Omental fat pad (tissue), 4 donors: ENCODE measurements around the gene SMG6. TPM values are rescaled to one million over a fixed set of nuclear protein-coding genes. Genes with fewer than 3 reads are reported as not detected.
"Not testable (repeated sequence)": the region's sequence is repeated elsewhere in the genome, so short reads cannot be mapped to it uniquely, and the experiment has no call there.

Experiments used
- ATAC-seq: fragments of 150-250 bp; one replicate; pipeline ENCODE4 v1.9.1; 2016; ENCODE audit warnings: mild to moderate bottlenecking, moderate library complexity; ENCODE audit not compliant: low FRiP score
- DNase-seq: peaks from one replicate; pipeline ENCODE4 v3.0.0-alpha.2; 2019; ENCODE audit warnings: low spot score
- CTCF ChIP-seq, 3 donors: fragments of 450-650 bp; IDR thresholded peaks; one replicate each; pipeline ENCODE4 v1.5.1; 2016 to 2017; ENCODE audit warnings: antibody characterized with exemption in 3 of 3, mild to moderate bottlenecking in 3 of 3, moderate library complexity in 2 of 3
- total RNA-seq, 4 donors: library from RNA; depleted of rRNA; stranded (reverse); fragments of >200 nt; gene quantifications; one replicate each; pipeline ENCODE4 v1.1.0, GENCODE V29; 2016

Gene SMG6
- total RNA-seq, 4 donors from 2014 or later: 19.1 to 36.1 (median 25.1) TPM

DNA sequence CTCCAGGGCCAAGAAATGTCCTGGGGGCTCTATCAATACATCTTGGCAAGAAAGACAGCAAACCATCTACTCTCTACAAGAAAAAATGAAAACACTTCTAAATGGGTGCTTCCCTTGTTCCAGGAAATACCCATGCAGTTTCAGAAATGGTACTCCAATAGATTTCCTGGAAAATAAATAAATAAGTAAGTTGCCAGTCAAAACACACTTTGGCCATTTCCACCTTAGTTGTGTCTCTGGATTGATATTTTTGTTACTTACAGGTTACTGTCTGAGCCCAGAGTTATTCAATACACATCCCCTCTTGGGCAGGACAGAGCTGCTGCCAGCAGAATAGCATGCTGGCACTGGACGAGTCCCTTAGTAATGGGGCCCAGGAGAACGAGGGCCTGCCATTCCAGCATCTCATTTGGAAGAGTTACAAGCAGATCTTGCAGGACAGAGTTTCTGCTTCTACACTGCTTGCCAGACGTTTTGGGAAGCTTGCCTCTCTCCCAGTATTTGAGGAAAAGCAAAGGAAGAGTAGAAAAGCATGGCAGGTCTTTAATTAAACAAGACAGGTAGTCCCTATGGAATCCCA is 100.5 kb downstream of the SMG6 start:
- no peak for ATAC-seq

GRCh38 chr17:2202302-2202995 is 101.1 kb downstream of the SMG6 start:
- TF ChIP-seq CTCF (IDR thresholded peaks at IDR 0.05): no peak
- ATAC-seq: no peak
- DNase-seq: no peak

More for the DNA sequence above, 100.5 kb downstream of the SMG6 start:
- no peak for DNase-seq
- TF ChIP-seq CTCF (IDR thresholded peaks at IDR 0.05): no peak

DNA sequence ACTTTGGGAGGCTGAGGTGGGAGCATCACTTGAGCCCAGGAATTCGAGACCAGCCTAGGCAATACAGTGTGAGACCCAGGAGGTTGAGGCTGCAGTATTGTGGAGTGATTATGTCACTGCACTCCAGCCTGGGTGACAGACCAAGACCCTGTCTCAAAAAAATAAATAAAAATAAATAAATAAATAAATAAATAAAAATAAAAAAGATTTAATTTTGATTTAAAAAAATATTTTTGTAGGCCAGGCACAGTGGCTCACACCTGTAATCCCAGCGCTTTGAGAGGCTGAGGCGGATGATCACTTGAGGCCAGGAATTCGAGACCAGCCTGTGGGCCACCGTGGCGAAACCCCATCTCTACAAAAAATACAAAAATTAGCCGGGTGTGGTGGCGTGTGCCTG is 104.2 kb downstream of the SMG6 start:
- ATAC-seq, DNase-seq: not testable (repeated sequence)

DNA sequence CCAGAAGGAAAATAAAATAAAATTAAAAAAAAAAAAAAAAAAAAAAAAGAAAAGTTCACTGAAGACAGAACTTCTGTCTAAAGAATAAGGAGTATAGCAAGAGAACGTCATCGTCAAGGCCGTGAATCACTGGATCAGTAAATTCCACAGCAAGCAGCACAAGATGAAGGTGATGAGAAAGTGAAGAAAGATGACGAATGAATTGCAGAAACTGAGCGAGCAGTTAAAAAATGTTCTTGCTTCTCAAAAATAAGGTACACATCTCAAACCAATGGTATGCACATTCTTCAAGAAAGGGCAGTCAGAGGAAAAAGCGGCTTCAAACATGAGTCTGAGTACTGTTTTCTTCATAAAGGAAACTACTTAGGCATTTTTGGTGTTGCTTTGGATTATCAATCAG is 104.7 kb downstream of the SMG6 start:
- DNase-seq (no peak), ATAC-seq (no peak)
- TF ChIP-seq CTCF (IDR thresholded peaks at IDR 0.05): no peak

DNA sequence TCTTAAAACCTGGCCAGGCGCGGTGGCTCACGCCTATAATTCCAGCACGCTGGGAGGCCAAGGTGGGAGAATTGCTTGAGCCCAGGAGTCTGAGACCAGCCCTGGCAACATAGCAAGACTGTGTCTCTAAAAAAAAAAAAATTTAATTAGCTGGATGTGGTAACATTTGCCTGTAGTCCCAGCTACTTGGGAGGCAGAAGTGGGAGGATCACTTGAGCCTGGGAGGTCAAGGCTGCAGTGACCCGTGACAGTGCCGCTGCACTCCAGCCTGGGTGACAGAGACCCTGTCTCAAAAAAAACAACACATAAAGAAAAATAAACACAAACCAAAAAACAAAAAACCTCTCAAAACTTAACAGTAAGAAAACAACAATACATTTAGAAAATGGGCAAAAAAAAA is 106.3 kb downstream of the SMG6 start:
- ATAC-seq: no peak
- TF ChIP-seq CTCF (IDR thresholded peaks at IDR 0.05): no peak
- DNase-seq: no peak

DNA sequence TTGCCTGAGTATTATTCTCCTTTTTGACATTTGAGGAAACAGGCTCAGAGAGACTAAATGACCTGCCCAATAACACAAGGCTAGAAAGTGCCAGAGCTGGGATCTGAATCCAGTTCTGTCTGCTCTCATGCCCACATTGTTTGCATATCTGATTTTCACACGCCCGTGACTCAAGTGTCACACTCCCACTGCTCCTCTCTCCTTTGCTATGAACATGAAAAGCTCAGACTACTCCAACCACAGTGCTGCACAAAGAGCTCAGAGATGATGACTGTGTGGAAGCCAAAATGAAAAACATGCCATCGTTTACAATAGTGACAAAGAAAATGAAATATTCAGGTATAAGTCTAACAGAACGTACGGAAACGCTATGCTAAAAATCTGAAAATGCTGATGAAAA is 107.9 kb downstream of the SMG6 start:
- TF ChIP-seq CTCF (IDR thresholded peaks at IDR 0.05): no peak
- no peak for ATAC-seq
- DNase-seq: no peak

GRCh38 chr17:2194889-2195335 is 108.7 kb downstream of the SMG6 start:
- no peak for ATAC-seq
- TF ChIP-seq CTCF (IDR thresholded peaks at IDR 0.05): no peak
- DNase-seq: no peak
